Lower lobe of right lung (tissue), 2 donors: Measurements from ENCODE around the gene GFI1. TPM values are rescaled to one million over a fixed set of nuclear protein-coding genes. Genes with fewer than 3 reads are reported as not detected.

Source experiments
- ATAC-seq, 2 donors: fragments of 200-7000 bp; cut with Tn5 transposase; one replicate each; pipeline ENCODE4 v1.9.1; 2020 to 2022; ENCODE audit warnings: mild to moderate bottlenecking in 2 of 2, moderate library complexity in 2 of 2
- DNase-seq: peaks from one replicate; pipeline ENCODE4 v3.0.0-alpha.2; 2020
- H3K27ac ChIP-seq: fragments of 200-600 bp; one replicate; pipeline ENCODE4 v1.8.0; 2022
- H3K27me3 ChIP-seq: fragments of 200-600 bp; one replicate; pipeline ENCODE4 v1.8.0; 2022; ENCODE audit warnings: low read depth
- H3K36me3 ChIP-seq: fragments of 200-600 bp; one replicate; pipeline ENCODE4 v1.8.0; 2022; ENCODE audit warnings: mild to moderate bottlenecking
- H3K4me1 ChIP-seq: fragments of 200-600 bp; one replicate; pipeline ENCODE4 v1.8.0; 2022
- H3K4me3 ChIP-seq: fragments of 200-600 bp; one replicate; pipeline ENCODE4 v1.8.0; 2022; ENCODE audit warnings: mild to moderate bottlenecking
- H3K9me3 ChIP-seq: fragments of 200-600 bp; one replicate; pipeline ENCODE4 v1.8.0; 2022
- CTCF ChIP-seq: fragments of 200-600 bp; IDR thresholded peaks from one replicate; pipeline ENCODE4 v1.8.0; 2022; ENCODE audit warnings: antibody characterized with exemption, mild to moderate bottlenecking
- intact Hi-C: fragments of 100-400 bp; cut with DNase I; formaldehyde crosslinking; loops from one replicate; pipeline ENCODE4 v1.11.0; 2022
- total RNA-seq: library from RNA; stranded (reverse); fragmentation: NEBNext Ultra II Directional; extraction: Animal tissue kit (Norgen Biotek cat#: 25700); gene quantifications from one replicate; pipeline ENCODE4 v1.2.1, GENCODE V29; 2021
- donor health status: DM: no; HTN: yes; CAD: no; lungs with severe emphysema.

The GFI1 gene
- total RNA-seq, 1 donor from 2014 or later, result 3.3 TPM

GRCh38 chr1:92485381-92486250, 1.1 kb downstream of the GFI1 start:
- peak overlapping the region; percentile 63 for H3K4me3 ChIP-seq
- no peaks in the 10 kb centered on the region for H3K36me3 ChIP-seq
- DNase-seq, result peak; percentile 81
- peaks cover 62% of the 10 kb centered on the region for H3K4me1 ChIP-seq
- H3K27ac ChIP-seq, result peak overlapping the region; percentile 73
- H3K27me3 ChIP-seq, result peaks cover 83% of the 10 kb centered on the region
- intact Hi-C loops, result no loop called here
- H3K9me3 ChIP-seq, result no peaks in the 10 kb centered on the region
- TF ChIP-seq CTCF, result peak; percentile 30
- ATAC-seq, result peak; percentile 63 to 74

GRCh38 chr1:92484472-92485380, 2.0 kb downstream of the GFI1 start:
- peak overlapping the region; percentile 63 for H3K4me3 ChIP-seq
- peak; percentile 16 to 23 for ATAC-seq
- DNase-seq, result peak; percentile 66
- H3K27me3 ChIP-seq, result peaks cover 92% of the 10 kb centered on the region
- no peaks in the 10 kb centered on the region for H3K36me3 ChIP-seq
- no peak for TF ChIP-seq CTCF
- peak overlapping the region; percentile 73 for H3K27ac ChIP-seq
- peaks cover 68% of the 10 kb centered on the region for H3K4me1 ChIP-seq
- intact Hi-C loops, result no loop called here
- H3K9me3 ChIP-seq, result no peaks in the 10 kb centered on the region

- peak overlapping the region; percentile 53 for H3K27ac ChIP-seq
- H3K36me3 ChIP-seq, result no peaks in the 10 kb centered on the region
- ATAC-seq (peak; percentile 8 to 10), DNase-seq (peak; percentile 49)
- no peak for TF ChIP-seq CTCF
- H3K4me1 ChIP-seq, result peaks cover 68% of the 10 kb centered on the region
- no peaks in the 10 kb centered on the region for H3K9me3 ChIP-seq
- peaks cover 97% of the 10 kb centered on the region for H3K27me3 ChIP-seq
- peak overlapping the region; percentile 63 for H3K4me3 ChIP-seq
- intact Hi-C loops, result no loop called here
Measured at GRCh38 chr1:92483610-92484471, 2.9 kb downstream of the GFI1 start.

- H3K9me3 ChIP-seq, result no peaks in the 10 kb centered on the region
- peak overlapping the region; percentile 53 for H3K27ac ChIP-seq
- no peak for TF ChIP-seq CTCF
- DNase-seq, result peak; percentile 48
- intact Hi-C loops, result no loop called here
- H3K36me3 ChIP-seq, result no peaks in the 10 kb centered on the region
- H3K4me3 ChIP-seq, result peak overlapping the region; percentile 63
- H3K4me1 ChIP-seq, result peaks cover 68% of the 10 kb centered on the region
- ATAC-seq, result peak in 1 of 2 donors; percentile 3
- H3K27me3 ChIP-seq, result peaks cover 90% of the 10 kb centered on the region
Measured at GRCh38 chr1:92482665-92483609, 3.8 kb downstream of the GFI1 start.
